ENCODE measurements around the gene CSH2.

The CSH2 gene

DNA sequence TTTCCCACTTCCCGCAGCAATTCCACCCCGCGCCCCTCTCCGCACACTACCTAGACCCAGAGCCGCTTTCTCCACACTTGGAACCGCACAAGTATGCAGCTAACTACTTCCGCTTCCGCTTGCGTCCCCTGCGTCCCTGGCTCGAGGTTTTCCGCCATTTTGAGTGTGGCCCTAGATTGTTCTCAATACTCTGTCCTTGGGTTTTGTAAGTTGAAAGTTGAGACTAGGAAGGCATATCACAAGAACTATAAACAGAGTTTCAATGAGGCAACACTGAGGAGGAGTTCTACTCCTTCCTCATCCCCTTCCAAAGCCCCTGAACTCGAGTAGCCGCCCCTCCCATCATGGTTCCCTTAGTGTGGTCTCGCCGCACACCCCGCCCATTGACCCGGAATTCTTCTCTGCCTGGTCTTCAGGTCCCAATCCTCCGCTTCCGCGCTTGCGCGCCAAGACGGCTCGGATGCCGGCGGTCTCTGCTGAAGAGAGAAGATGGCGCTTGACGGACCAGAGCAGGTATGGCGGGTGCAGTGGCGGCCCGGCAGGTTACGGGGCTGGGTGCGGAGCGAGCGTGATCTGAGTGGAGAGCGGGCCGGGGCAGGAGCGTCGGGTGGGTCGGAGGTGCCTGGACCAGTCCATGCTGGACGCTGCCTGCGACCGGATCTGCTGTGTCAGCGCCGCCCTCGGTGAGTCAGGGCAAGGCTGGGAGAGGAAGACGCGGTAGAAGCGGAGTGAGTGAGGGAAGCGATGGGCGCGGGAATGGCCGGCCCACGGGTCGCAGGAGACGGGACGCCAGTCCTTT is 46.3 kb downstream of the CSH2 start, which contains the start of the genes FTSJ3 and PSMC5:
TSS of gene FTSJ3 (minus strand) at position 662 of the 799 bp plus-strand sequence. CDS start 761 bp downstream, outside the sequence.
TSS of gene PSMC5 (plus strand) at position 430 of the 799 bp plus-strand sequence. CDS start at position 490, 60 bp downstream.
- H3K4me3 ChIP-seq (ENCODE audit: control insufficient read depth, low read depth, low read length), result peak within 1 kb of the TSS; percentile 69
- peak; percentile 66 for DNase-seq (ENCODE audit: low read depth)
- TF ChIP-seq CTCF (IDR thresholded peaks at IDR 0.05; ENCODE audit: control insufficient read depth, insufficient read depth, low read depth, low read length, missing control alignments), result peak; percentile 31

GRCh38 chr17:63826468-63827001 is 46.9 kb downstream of the CSH2 start:
- DNase-seq (ENCODE audit: low read depth), result no peak
- H3K4me3 ChIP-seq (ENCODE audit: control insufficient read depth, low read depth, low read length), result peak overlapping the region; percentile 69
- no peak for TF ChIP-seq CTCF (IDR thresholded peaks at IDR 0.05; ENCODE audit: control insufficient read depth, insufficient read depth, low read depth, low read length, missing control alignments)

DNA sequence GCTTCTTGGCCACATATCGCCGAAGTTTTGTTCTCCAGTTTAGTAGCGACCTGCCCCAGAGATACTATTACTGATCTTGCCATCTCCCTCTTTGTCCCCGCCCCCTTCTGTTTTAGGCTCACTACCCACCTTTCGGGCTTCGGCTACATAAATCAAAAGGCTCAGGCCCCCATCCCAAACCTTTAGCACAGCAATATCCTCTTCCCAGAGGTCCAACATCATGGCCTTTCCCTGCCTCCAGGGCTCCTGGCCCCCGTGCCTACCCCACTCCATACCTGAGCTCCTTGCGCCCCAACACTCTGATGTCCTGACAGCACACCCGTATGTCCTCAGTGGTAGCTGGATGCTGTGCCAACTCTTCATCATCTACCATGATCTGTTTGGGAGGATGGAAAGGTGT is 49.1 kb downstream of the CSH2 start:
- DNase-seq (ENCODE audit: low read depth), result no peak
- H3K4me3 ChIP-seq (ENCODE audit: control insufficient read depth, low read depth, low read length), result no peak overlapping the region
- no peak for TF ChIP-seq CTCF (IDR thresholded peaks at IDR 0.05; ENCODE audit: control insufficient read depth, insufficient read depth, low read depth, low read length, missing control alignments)

DNA sequence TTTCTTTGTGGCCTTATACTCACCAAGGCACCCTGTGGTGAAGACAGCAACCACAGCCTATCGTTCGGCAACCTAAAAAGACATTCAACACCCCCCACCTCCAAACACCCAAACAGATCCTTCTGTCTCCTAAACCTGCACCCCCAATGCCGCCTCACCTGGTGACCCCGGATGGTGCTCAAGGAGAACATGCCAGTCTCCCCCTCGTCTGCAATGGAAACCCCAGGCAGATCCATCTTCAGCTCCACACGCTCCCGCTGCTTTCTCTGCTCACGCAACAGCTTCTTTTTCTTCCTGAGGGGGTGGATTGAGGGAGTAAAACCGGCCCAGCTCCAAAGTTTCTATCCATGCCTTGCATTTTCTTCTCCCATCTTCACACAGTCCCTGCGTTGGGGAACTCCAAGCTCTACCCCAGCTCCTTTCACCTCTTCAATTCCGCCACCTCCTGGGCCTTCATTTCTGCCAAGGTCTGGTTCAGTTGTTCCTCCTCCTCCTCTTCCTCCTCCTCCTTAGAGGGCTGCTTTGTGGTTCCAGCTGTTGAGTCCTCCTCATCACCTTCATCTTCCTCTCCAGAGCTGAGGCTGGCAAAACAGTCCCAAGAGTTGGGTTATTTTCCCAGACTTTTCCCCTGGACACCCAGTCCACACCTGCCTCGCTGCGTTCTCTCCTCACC is 49.7 kb downstream of the CSH2 start:
- no peak for TF ChIP-seq CTCF (IDR thresholded peaks at IDR 0.05; ENCODE audit: control insufficient read depth, insufficient read depth, low read depth, low read length, missing control alignments)
- no peak overlapping the region for H3K4me3 ChIP-seq (ENCODE audit: control insufficient read depth, low read depth, low read length)
- DNase-seq (ENCODE audit: low read depth), result no peak

GRCh38 chr17:63822537-63822936 is 50.9 kb downstream of the CSH2 start:
- TF ChIP-seq CTCF (IDR thresholded peaks at IDR 0.05; ENCODE audit: control insufficient read depth, insufficient read depth, low read depth, low read length, missing control alignments), result no peak
- H3K4me3 ChIP-seq (ENCODE audit: control insufficient read depth, low read depth, low read length), result no peak overlapping the region
- no peak for DNase-seq (ENCODE audit: low read depth)
